AG04450 (cell line): ENCODE results near the gene FEN1. TPM values are rescaled to one million over a fixed set of nuclear protein-coding genes. Genes with fewer than 3 reads are reported as not detected.
A peak's percentile ranks its signal among the peaks of the same experiment; 100 is the strongest.

Experiments used
- CTCF ChIA-PET: fragments of 300-600, 350-600 bp; formaldehyde crosslinking; extraction: SDS; loops from one replicate; lab custom pipeline; 2022; ENCODE audit warnings: antibody characterized with exemption, inconsistent platforms; lab: Charles Lee
- POLR2A ChIA-PET: fragments of 350-600 bp; formaldehyde crosslinking; extraction: SDS; loops from one replicate; lab custom pipeline; 2021; ENCODE audit warnings: antibody characterized with exemption, inconsistent platforms; lab: Yijun Ruan, JAX
- DNase-seq: peaks from one replicate; pipeline ENCODE4 v3.0.0-alpha.2; 2011; ENCODE audit warnings: low read depth, low spot score
- H3K27ac ChIP-seq: one replicate; pipeline ENCODE4 v1.5.1; 2012; ENCODE audit warnings: low read depth, low read length, control low read depth
- H3K27me3 ChIP-seq: one replicate; pipeline ENCODE4 v1.6.0; 2012; ENCODE audit warnings: low read length; ENCODE audit not compliant: control insufficient read depth, insufficient read depth
- H3K4me3 ChIP-seq: 2 replicates; pipeline ENCODE4 v1.5.1; 2011; ENCODE audit warnings: mild to moderate bottlenecking, low read depth, low read length, control low read depth
- H3K9me3 ChIP-seq: 2 replicates; pipeline ENCODE4 v1.5.1; 2012; ENCODE audit warnings: low read length; ENCODE audit not compliant: control insufficient read depth, insufficient read depth
- CTCF ChIP-seq: IDR thresholded peaks from 2 replicates; pipeline ENCODE4 v1.5.1; 2011; ENCODE audit warnings: low read depth, low read length, control low read depth, inconsistent platforms
- polyA plus RNA-seq: library from polyadenylated mRNA; depleted of rRNA; stranded (reverse); fragments of >200 nt; gene quantifications from 2 replicates; pipeline ENCODE4 v1.2.3, GENCODE V29; 2011

Gene FEN1
- polyA plus RNA-seq, 1 experiment: 7.1 TPM

GRCh38 chr11:61815790-61816735 lies 23.4 kb downstream of the FEN1 start:
- Histone ChIP-seq H3K27ac (peak overlapping the region; percentile 86), H3K4me3 (peak overlapping the region; percentile 89), H3K27me3 (no peaks in the 10 kb centered on the region), H3K9me3 (peaks cover 2% of the 10 kb centered on the region; the same call in 1 of the 2 replicates)
- no peak for TF ChIP-seq CTCF
- DNase-seq: no peak
- CTCF ChIA-PET: interaction anchor here (0.6 to 6.3 kb wide), 7 partner anchors 13 to 549 kb away, joined by 3 to 68 read pairs (median 11); partner anchors contain the start of gene FADS2
- POLR2A ChIA-PET: interaction anchor here (0.8 to 2.6 kb wide), 6 partner anchors 13 to 387 kb away, joined by 3 to 29 read pairs (median 6); partner anchors contain the start of genes CPSF7, FADS2, FEN1 and TMEM258

GRCh38 chr11:61816736-61817455 lies 24.2 kb downstream of the FEN1 start, which contains the start of gene FADS1:
TSS of gene FADS1 (minus strand) at chr11:61817003. CDS start at chr11:61816929, 74 bp downstream.
- peak; percentile 89 for DNase-seq
- Histone ChIP-seq H3K27me3 (no peaks in the 10 kb centered on the region), H3K4me3 (peak within 1 kb of the TSS; percentile 89), H3K9me3 (peaks cover 2% of the 10 kb centered on the region; the same call in 1 of the 2 replicates), H3K27ac (peak within 1 kb of the TSS; percentile 86)
- peak; percentile 57 for TF ChIP-seq CTCF
- ChIA-PET CTCF (interaction anchor here (0.6 to 6.3 kb wide), 2 partner anchors 20 to 347 kb away, joined by 11 to 68 read pairs; no protein-coding TSS in a partner anchor), POLR2A (interaction anchor here (0.8 to 2.6 kb wide), 2 partner anchors 12 to 20 kb away, joined by 4 to 29 read pairs; partner anchors contain the start of gene FADS2)

GRCh38 chr11:61817471-61818202 lies 24.9 kb downstream of the FEN1 start:
- ChIA-PET POLR2A (interaction anchor here (0.8 to 2.6 kb wide), 3 partner anchors 11 to 150 kb away, joined by 4 to 29 read pairs (median 4); partner anchors contain the start of gene FADS2), CTCF (interaction anchor here (1.1 to 6.3 kb wide), 3 partner anchors 12 to 265 kb away, joined by 4 to 68 read pairs (median 5); no protein-coding TSS in a partner anchor)
- peak overlapping the region; percentile 89 for H3K4me3 ChIP-seq
- peak overlapping the region; percentile 68 for H3K27ac ChIP-seq
- no peak for DNase-seq
- no peak for TF ChIP-seq CTCF
- no peaks in the 10 kb centered on the region for H3K27me3 ChIP-seq
- H3K9me3 ChIP-seq: peaks cover 2% of the 10 kb centered on the region; the same call in 1 of the 2 replicates

- H3K9me3 ChIP-seq: peaks cover 2% of the 10 kb centered on the region; the same call in 1 of the 2 replicates
- ChIA-PET CTCF (interaction anchor here (0.8 to 2.4 kb wide), 4 partner anchors 9 to 288 kb away, joined by 4 to 7 read pairs (median 6); no protein-coding TSS in a partner anchor), POLR2A (no interaction called here)
- DNase-seq: no peak
- TF ChIP-seq CTCF: no peak
- H3K27ac ChIP-seq: no peak overlapping the region
- no peak overlapping the region for H3K4me3 ChIP-seq
- no peaks in the 10 kb centered on the region for H3K27me3 ChIP-seq
Observed at GRCh38 chr11:61820174-61820573, 27.5 kb downstream of the FEN1 start.
